K562 (cell line): ENCODE measurements around the gene CHPF. TPM values are rescaled to one million over a fixed set of nuclear protein-coding genes. Genes with fewer than 3 reads are reported as not detected.

Experiments used
- AFF1 ChIP-seq, 2 experiments: fragments of 450-650 bp; IDR thresholded peaks; 2 replicates each; pipeline ENCODE4 v1.6.1; 2018; ENCODE audit warnings: mild to moderate bottlenecking in 2 of 2, low read depth in 1 of 2; ENCODE audit not compliant: partially characterized antibody in 2 of 2
- CAMTA2 ChIP-seq: fragments of 250-450 bp; sonication (Bioruptor Pico); conservative IDR thresholded peaks from 2 replicates; pipeline ENCODE4 v1.5.1; 2022
- ESRRA ChIP-seq: fragments of 450-650 bp; IDR thresholded peaks from 2 replicates; pipeline ENCODE4 v1.6.1; 2014; ENCODE audit warnings: low read depth, mild to moderate bottlenecking, moderate library complexity, borderline replicate concordance
- ETS1 ChIP-seq: conservative IDR thresholded peaks from 2 replicates; pipeline ENCODE4 v1.6.1; 2011; ENCODE audit warnings: low read depth, mild to moderate bottlenecking, low read length; ENCODE audit not compliant: control insufficient read depth
- GABPB1 ChIP-seq: sonication (generic); formaldehyde crosslinking; IDR thresholded peaks from 2 replicates; pipeline ENCODE4 v1.8.0; 2022; ENCODE audit warnings: mild to moderate bottlenecking, missing genetic modification reagents
- NCOA1 ChIP-seq: fragments of 450-650 bp; IDR thresholded peaks from 2 replicates; pipeline ENCODE4 v1.6.1; 2016; ENCODE audit warnings: low read depth
- SREBF1 ChIP-seq: fragments of 150-350 bp; IDR thresholded peaks from 2 replicates; pipeline ENCODE4 v1.6.1; 2014; ENCODE audit warnings: antibody characterized with exemption, low read depth, low read length, borderline replicate concordance
- ZFX ChIP-seq: sonication (generic); formaldehyde crosslinking; IDR thresholded peaks from 2 replicates; pipeline ENCODE4 v1.8.0; 2022; ENCODE audit warnings: mild to moderate bottlenecking, missing genetic modification reagents, moderate library complexity
- ZNF239 ChIP-seq: fragments of 250-450 bp; sonication (Bioruptor Pico); IDR thresholded peaks from 2 replicates; pipeline ENCODE4 v1.4.0; 2020; ENCODE audit warnings: mild to moderate bottlenecking
- ZNF589 ChIP-seq: fragments of 200-800 bp; sonication (Bioruptor generic); IDR thresholded peaks from 2 replicates; pipeline ENCODE4 v1.6.1; 2016; ENCODE audit warnings: low read depth, missing genetic modification characterization, missing compliant biosample characterization
- ZNF592 ChIP-seq: fragments of 450-650 bp; IDR thresholded peaks from 2 replicates; pipeline ENCODE4 v1.6.1; 2017; ENCODE audit warnings: antibody characterized with exemption, mild to moderate bottlenecking
- polyA plus RNA-seq, 8 experiments: library from polyadenylated mRNA; depleted of rRNA in 4 of 8; stranded (reverse) in 5 of 8; unstranded in 3 of 8; fragments of >200 nt; fragmentation: Nextera tagmentation in 2 of 8; fragmentation: Illumina TruSeq in 1 of 8; extraction: Ambion mirVana in 2 of 8; extraction: Trizol in 1 of 8; gene quantifications; 2 replicates each; pipeline versions ENCODE4 v1.2.1 to v1.2.3, GENCODE V29; 2011 to 2014; ENCODE audit warnings: inconsistent platforms in 1 of 8, missing spikeins in 1 of 8
- total RNA-seq, 7 experiments: library from RNA; depleted of rRNA in 6 of 7; stranded (reverse); fragments of >200 nt in 6 of 7; fragmentation: Illumina TruSeq in 2 of 7; extraction: Trizol in 2 of 7; gene quantifications; 2 replicates each; pipeline versions ENCODE4 v1.2.1 to v1.2.3, GENCODE V29; 2011 to 2021; ENCODE audit warnings: low replicate concordance in 1 of 7

The CHPF gene
- total and polyA plus RNA-seq, 9 of the 15 experiments (the other 6 are each of a cell fraction or from before 2014, with no cell fraction given) = 0.15 to 57.2 (median 7.9) TPM

GRCh38 chr2:219571311-219572236, 28.0 kb upstream of the CHPF start, which contains the start of gene OBSL1 (continued):
- TF ChIP-seq NCOA1 (peak; percentile 88), ZNF592 (peak; percentile 49), CAMTA2 (CRISPR knock-in tag) (no peak), ETS1 (0 out of 2 replicates have a peak, but pooled peaks have one; percentile 39), AFF1 (IDR thresholded peaks at IDR 0.05; ENCODE audit: low read depth in 1 of 2, partially characterized antibody in 2 of 2) (peak in 1 of 2 experiments; percentile 46), ESRRA (peak; percentile 39; the same call in 1 of the 2 replicates), ZNF589 (CRISPR knock-in tag) (0 out of 2 replicates have a peak, but pooled peaks have one; percentile 46), SREBF1 (no peak), GABPB1 (CRISPR knock-in tag) (0 out of 2 replicates have a peak, but pooled peaks have one; percentile 28), ZFX (CRISPR knock-in tag) (no peak), ZNF239 (CRISPR knock-in tag) (no peak)
